ENCODE results near the gene ZNF440.
"Not testable (repeated sequence)": the region's sequence is repeated elsewhere in the genome, so short reads cannot be mapped to it uniquely, and the experiment has no call there.

ZNF440 gene

GRCh38 chr19:11828957-11829876 is 15.1 kb downstream of the ZNF440 start:
- DNase-seq (ENCODE audit: low spot score): not testable (repeated sequence)

- no peak for DNase-seq (ENCODE audit: low spot score)
These were observed 18.3 kb downstream of the ZNF440 start for GRCh38 chr19:11832253-11832912.

- DNase-seq (ENCODE audit: low spot score): no peak
These were observed 19.5 kb downstream of the ZNF440 start for GRCh38 chr19:11833541-11833940.

- DNase-seq (ENCODE audit: low spot score): not testable (repeated sequence)
These were observed 21.6 kb downstream of the ZNF440 start for GRCh38 chr19:11835626-11836066.

- DNase-seq (ENCODE audit: low spot score): no peak
These were observed 29.6 kb downstream of the ZNF440 start for GRCh38 chr19:11843722-11844121.

GRCh38 chr19:11847615-11848014 is 33.5 kb downstream of the ZNF440 start:
- DNase-seq (ENCODE audit: low spot score): peak; percentile 31

GRCh38 chr19:11848200-11848593 is 34.1 kb downstream of the ZNF440 start:
- no peak for DNase-seq (ENCODE audit: low spot score)

GRCh38 chr19:11848594-11849469 is 34.8 kb downstream of the ZNF440 start, which contains the start of gene ZNF439:
Gene ZNF439, plus strand, starts transcription at chr19:11848726. Its CDS starts 142 bp downstream, at chr19:11848868.
- peak; percentile 96 for DNase-seq (ENCODE audit: low spot score)

GRCh38 chr19:11850289-11850688 is 36.2 kb downstream of the ZNF440 start:
- not testable (repeated sequence) for DNase-seq (ENCODE audit: low spot score)

- DNase-seq (ENCODE audit: low spot score): no peak
These were observed 39.3 kb downstream of the ZNF440 start for GRCh38 chr19:11853358-11853757.

- no peak for DNase-seq (ENCODE audit: low spot score)
These were observed 42.6 kb downstream of the ZNF440 start for GRCh38 chr19:11856596-11857250.

- DNase-seq (ENCODE audit: low spot score): no peak
These were observed 46.6 kb downstream of the ZNF440 start for GRCh38 chr19:11860721-11861120.

- DNase-seq (ENCODE audit: low spot score): no peak
These were observed 47.2 kb downstream of the ZNF440 start for GRCh38 chr19:11861301-11861700.

- not testable (repeated sequence) for DNase-seq (ENCODE audit: low spot score)
These were observed 53.7 kb downstream of the ZNF440 start for GRCh38 chr19:11867766-11868165.

- no peak for DNase-seq (ENCODE audit: low spot score)
These were observed 54.1 kb downstream of the ZNF440 start for GRCh38 chr19:11868188-11868587.

GRCh38 chr19:11872624-11873023 is 58.6 kb downstream of the ZNF440 start:
- no peak for DNase-seq (ENCODE audit: low spot score)

- no peak for DNase-seq (ENCODE audit: low spot score)
These were observed 59.7 kb downstream of the ZNF440 start for GRCh38 chr19:11873762-11874161.

GRCh38 chr19:11879687-11880266 is 65.7 kb downstream of the ZNF440 start:
- peak; percentile 56 for DNase-seq (ENCODE audit: low spot score)

GRCh38 chr19:11880598-11880997 is 66.5 kb downstream of the ZNF440 start:
- DNase-seq (ENCODE audit: low spot score): no peak

GRCh38 chr19:11881151-11881800 is 67.2 kb downstream of the ZNF440 start:
- peak; percentile 78 for DNase-seq (ENCODE audit: low spot score)

- DNase-seq (ENCODE audit: low spot score): no peak
These were observed 68.5 kb downstream of the ZNF440 start for GRCh38 chr19:11882606-11883005.

All from D341Med (cell line).